ENCODE results near the gene BGLAP.

DNA sequence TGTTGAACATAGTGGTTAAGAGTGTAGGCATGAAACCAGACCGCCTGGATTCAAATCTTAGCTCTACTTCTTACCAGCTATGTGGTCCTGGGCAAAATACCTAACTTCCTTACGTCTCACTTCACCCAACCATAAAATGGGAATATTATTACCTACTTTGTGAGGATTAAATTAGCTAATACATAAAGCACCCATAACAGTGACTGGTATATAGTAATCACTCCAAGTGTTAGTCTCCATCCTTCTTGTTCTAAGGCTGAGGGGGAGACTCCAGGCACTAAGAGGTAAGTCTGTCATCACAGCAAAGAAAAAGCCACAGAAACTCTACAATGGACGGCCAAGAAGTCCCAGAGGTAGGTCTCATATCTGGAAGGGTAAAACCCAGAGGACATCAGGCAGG, 37.9 kb downstream of the BGLAP start:
- TF ChIP-seq CTCF (conservative IDR thresholded peaks at IDR 0.05; ENCODE audit: low read depth, low read length): no peak
- no peak for TF ChIP-seq EZH2 (IDR thresholded peaks at IDR 0.05; ENCODE audit: borderline replicate concordance, low read depth, low read length, poor library complexity, severe bottlenecking)
